GM12875 (cell line): Measurements from ENCODE around the gene LAMA2.

Experiments used
- H3K4me3 ChIP-seq: one replicate; pipeline ENCODE4 v1.5.1; 2011; ENCODE audit warnings: low read depth, low read length, control low read depth
- CTCF ChIP-seq: IDR thresholded peaks from 2 replicates; pipeline ENCODE4 v1.5.1; 2011; ENCODE audit warnings: low read depth, mild to moderate bottlenecking, control low read depth, inconsistent platforms, low read length, moderate library complexity, borderline replicate concordance; ENCODE audit not compliant: insufficient read depth

The LAMA2 gene

DNA sequence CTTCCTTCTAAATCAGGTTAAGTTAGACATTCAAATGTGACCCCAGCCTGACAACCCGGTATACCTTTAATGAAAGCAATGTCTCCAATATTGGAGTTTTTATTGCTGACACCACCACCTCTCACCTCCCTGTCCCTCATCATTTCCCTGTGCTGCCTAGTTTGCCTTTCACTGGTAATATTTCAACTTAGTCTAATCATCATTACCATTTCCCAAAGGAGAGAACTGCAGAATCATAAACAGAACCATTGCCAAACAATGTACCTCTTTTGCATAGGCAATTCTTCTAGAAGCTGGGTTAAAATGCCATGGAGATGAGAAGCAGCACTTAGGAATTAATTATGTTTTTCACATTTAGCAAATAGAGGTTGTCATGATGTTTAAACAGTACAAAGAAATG lies 370.3 kb downstream of the LAMA2 start:
- no peak overlapping the region for H3K4me3 ChIP-seq
- TF ChIP-seq CTCF = no peak

DNA sequence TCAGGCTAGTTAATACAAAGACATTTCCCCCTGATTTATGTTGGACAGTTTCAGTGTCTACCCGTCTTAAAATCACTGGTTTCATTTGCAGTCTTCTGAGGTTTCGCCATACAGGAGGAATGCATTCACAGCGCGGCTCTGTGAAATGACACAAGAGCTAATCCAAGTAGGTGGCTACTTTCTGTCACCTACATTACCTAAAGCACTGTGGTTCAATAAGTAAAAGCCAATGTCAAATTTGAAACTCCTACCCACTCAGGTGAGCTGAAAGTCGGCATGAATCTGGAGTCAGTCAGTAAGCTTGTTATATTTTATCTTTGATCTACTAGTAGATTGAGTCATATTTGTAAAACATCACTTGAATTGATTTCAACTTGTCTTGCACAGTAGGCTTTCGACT lies 370.8 kb downstream of the LAMA2 start:
- no peak for TF ChIP-seq CTCF
- no peak overlapping the region for H3K4me3 ChIP-seq

DNA sequence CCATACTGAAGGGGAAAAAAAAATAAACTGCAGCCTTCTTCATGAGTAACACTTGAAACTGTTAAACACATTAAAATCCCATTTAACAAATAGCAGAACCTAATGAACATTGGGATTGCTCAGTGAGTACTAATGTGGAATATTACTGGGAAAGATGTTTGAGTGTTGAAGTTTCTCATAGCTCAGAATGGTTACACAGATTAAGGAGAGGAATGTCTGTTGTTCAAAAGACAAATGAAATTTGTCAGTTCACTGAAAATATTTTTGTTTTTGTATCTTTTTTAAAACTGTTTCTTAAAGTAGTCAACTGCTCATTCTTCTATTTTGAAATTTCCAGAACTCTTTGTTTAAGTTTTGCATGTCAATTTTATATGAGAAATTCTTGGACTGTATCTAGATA lies 374.3 kb downstream of the LAMA2 start:
- no peak for TF ChIP-seq CTCF

GRCh38 chr6:129262661-129263060 lies 379.7 kb downstream of the LAMA2 start:
- TF ChIP-seq CTCF = no peak
- H3K4me3 ChIP-seq = no peak overlapping the region

More for the DNA sequence above, 374.3 kb downstream of the LAMA2 start:
- H3K4me3 ChIP-seq = no peak overlapping the region

DNA sequence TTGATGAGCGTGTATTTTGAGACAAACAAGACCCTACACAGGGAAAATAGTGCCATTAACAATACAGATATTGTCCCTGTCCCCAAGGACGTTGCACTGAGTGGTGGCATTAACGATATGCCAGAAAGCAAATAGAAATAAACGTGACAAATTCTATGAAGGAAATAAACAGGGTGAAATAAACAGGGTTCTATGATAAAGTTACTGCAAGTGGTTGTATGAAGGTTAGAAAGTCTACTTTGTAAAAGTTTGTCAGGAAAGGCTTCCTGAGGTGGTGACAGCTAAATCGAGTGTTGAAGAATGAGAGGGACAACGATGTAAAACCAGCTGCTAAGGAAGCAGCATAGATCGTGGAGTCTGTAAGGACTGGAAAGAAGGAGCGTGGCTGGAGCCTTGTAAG lies 380.2 kb downstream of the LAMA2 start:
- no peak for TF ChIP-seq CTCF
- H3K4me3 ChIP-seq = no peak overlapping the region

DNA sequence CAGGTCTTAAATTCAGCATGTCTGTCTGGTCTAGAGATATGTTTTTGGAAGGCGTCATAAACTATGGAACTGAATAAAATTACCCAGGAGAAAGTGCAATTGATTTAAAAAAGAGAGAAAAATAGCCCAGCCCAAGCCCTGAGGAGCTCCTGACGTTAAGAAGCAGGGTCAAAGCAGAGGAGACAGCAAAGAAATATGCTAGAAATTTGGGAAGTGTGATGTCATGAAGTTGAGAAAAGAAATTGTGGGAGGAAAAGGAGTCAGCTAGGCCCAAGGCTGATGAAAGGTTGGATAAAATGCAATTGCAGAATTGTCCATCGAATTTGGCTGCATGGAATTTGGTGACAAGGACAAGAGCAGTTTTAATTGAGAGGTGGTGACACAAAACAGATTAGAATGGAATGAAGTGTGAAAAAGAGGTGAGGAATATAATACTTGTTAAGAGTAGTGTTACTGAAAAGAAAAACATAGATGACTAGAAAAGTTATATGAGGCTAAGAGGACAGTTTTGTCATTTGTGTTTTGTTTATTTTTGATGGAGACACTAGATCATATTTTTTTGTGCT lies 381.6 kb downstream of the LAMA2 start:
- TF ChIP-seq CTCF = no peak

DNA sequence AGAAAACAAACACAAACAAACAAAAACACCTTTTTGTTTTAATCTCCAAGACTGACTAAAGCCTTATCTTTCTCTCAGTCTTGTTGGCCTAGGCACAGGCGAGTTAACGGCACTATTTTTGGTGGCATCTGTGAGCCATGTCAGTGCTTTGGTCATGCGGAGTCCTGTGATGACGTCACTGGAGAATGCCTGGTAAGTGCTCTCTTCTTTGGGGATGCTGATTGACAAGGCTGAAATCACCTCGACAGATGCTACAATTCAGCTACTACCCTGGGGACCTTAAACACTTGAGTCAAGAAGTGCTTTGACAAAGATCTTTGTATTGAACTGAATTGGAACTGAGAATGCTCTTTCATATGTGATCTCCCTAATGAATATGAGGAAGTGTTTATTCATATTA lies 384.1 kb downstream of the LAMA2 start:
- H3K4me3 ChIP-seq = no peak overlapping the region
- no peak for TF ChIP-seq CTCF

More for the DNA sequence above, 381.6 kb downstream of the LAMA2 start:
- H3K4me3 ChIP-seq = no peak overlapping the region
